GM15510 (cell line): ENCODE results near the gene CSHL1.

Experiments
- POLR2A ChIP-seq: IDR thresholded peaks from 3 replicates; pipeline ENCODE4 v1.6.1; 2011; ENCODE audit warnings: borderline replicate concordance; ENCODE audit not compliant: insufficient read length; ENCODE audit errors: extremely low read depth

Gene CSHL1

GRCh38 chr17:63945784-63946439 lies 34.9 kb upstream of the CSHL1 start:
- TF ChIP-seq POLR2A, result no peak

GRCh38 chr17:63944736-63945499 lies 33.9 kb upstream of the CSHL1 start:
- no peak for TF ChIP-seq POLR2A

GRCh38 chr17:63943745-63944144 lies 32.7 kb upstream of the CSHL1 start:
- TF ChIP-seq POLR2A, result no peak

- no peak for TF ChIP-seq POLR2A
These were observed 31.4 kb upstream of the CSHL1 start for GRCh38 chr17:63942309-63942985.

- no peak for TF ChIP-seq POLR2A
These were observed 30.7 kb upstream of the CSHL1 start for GRCh38 chr17:63941751-63942150.

- no peak for TF ChIP-seq POLR2A
These were observed 30.1 kb upstream of the CSHL1 start for GRCh38 chr17:63941162-63941561.

GRCh38 chr17:63940584-63940983 lies 29.5 kb upstream of the CSHL1 start:
- no peak for TF ChIP-seq POLR2A

- TF ChIP-seq POLR2A, result no peak
These were observed 28.8 kb upstream of the CSHL1 start for GRCh38 chr17:63939884-63940283.

- no peak for TF ChIP-seq POLR2A
These were observed 28.3 kb upstream of the CSHL1 start for GRCh38 chr17:63939401-63939800.

GRCh38 chr17:63937920-63938319 lies 26.9 kb upstream of the CSHL1 start:
- no peak for TF ChIP-seq POLR2A

- no peak for TF ChIP-seq POLR2A
These were observed 26.3 kb upstream of the CSHL1 start for GRCh38 chr17:63937319-63937718.

- no peak for TF ChIP-seq POLR2A
These were observed 23.4 kb upstream of the CSHL1 start for GRCh38 chr17:63934183-63935112.

GRCh38 chr17:63933598-63933997 lies 22.5 kb upstream of the CSHL1 start:
- TF ChIP-seq POLR2A, result no peak

GRCh38 chr17:63932721-63933120 lies 21.7 kb upstream of the CSHL1 start:
- no peak for TF ChIP-seq POLR2A
